ENCODE measurements around the gene ZCWPW2.

- TF ChIP-seq EZH2phosphoT487 (IDR thresholded peaks at IDR 0.05; ENCODE audit: insufficient read depth, low read depth) (no peak), EZH2 (IDR thresholded peaks at IDR 0.05; ENCODE audit: insufficient read depth, poor library complexity, severe bottlenecking) (no peak)
Measured at GRCh38 chr3:28521663-28522062, 173.1 kb downstream of the ZCWPW2 start.
